ENCODE measurements around the gene NFE2L1. TPM values are rescaled to one million over a fixed set of nuclear protein-coding genes. Genes with fewer than 3 reads are reported as not detected.
"Not testable (repeated sequence)": the region's sequence is repeated elsewhere in the genome, so short reads cannot be mapped to it uniquely, and the experiment has no call there.

NFE2L1 gene
- polyA plus RNA-seq, 3 donors from 2014 or later: 5.9 to 18.4 (median 7.1) TPM

- peaks cover 3 to 26% (median 5%) of the 10 kb centered on the region in 3 donors for H3K36me3 Mint-ChIP-seq
- H3K27ac Mint-ChIP-seq: no peak overlapping the region
- no peak for DNase-seq
- no peaks in the 10 kb centered on the region for H3K27me3 Mint-ChIP-seq (ENCODE audit: low read depth in 3 of 3)
- H3K4me3 Mint-ChIP-seq: no peak overlapping the region
- no peaks in the 10 kb centered on the region for H3K9me3 Mint-ChIP-seq
- H3K4me1 Mint-ChIP-seq: no peaks in the 10 kb centered on the region
These were observed 23.5 kb downstream of the NFE2L1 start for GRCh38 chr17:48071654-48072053.

GRCh38 chr17:48072811-48073210 is 24.7 kb downstream of the NFE2L1 start:
- not testable (repeated sequence) for H3K9me3 Mint-ChIP-seq; DNase-seq; H3K4me1 Mint-ChIP-seq; H3K4me3 Mint-ChIP-seq; H3K27ac Mint-ChIP-seq; H3K27me3 Mint-ChIP-seq (ENCODE audit: low read depth in 3 of 3)
- H3K36me3 Mint-ChIP-seq: peaks cover 3 to 21% (median 5%) of the 10 kb centered on the region in 3 donors

- H3K4me1 Mint-ChIP-seq; H3K4me3 Mint-ChIP-seq; H3K27ac Mint-ChIP-seq; H3K9me3 Mint-ChIP-seq; H3K27me3 Mint-ChIP-seq (ENCODE audit: low read depth in 3 of 3); DNase-seq: not testable (repeated sequence)
- H3K36me3 Mint-ChIP-seq: peaks cover 3 to 16% (median 5%) of the 10 kb centered on the region in 3 donors
These were observed 25.5 kb downstream of the NFE2L1 start for GRCh38 chr17:48073566-48074094.

- no peak overlapping the region for H3K27ac Mint-ChIP-seq
- H3K4me3 Mint-ChIP-seq: no peak overlapping the region
- peaks cover 3 to 14% (median 5%) of the 10 kb centered on the region in 3 donors for H3K36me3 Mint-ChIP-seq
These were observed 26.3 kb downstream of the NFE2L1 start for GRCh38 chr17:48074322-48075081.

GRCh38 chr17:48077152-48077551 is 29.0 kb downstream of the NFE2L1 start:
- not testable (repeated sequence) for H3K27me3 Mint-ChIP-seq (ENCODE audit: low read depth in 3 of 3); H3K4me1 Mint-ChIP-seq; H3K9me3 Mint-ChIP-seq; DNase-seq; H3K4me3 Mint-ChIP-seq; H3K27ac Mint-ChIP-seq
- H3K36me3 Mint-ChIP-seq: peaks cover 3 to 10% (median 5%) of the 10 kb centered on the region in 3 donors

More at GRCh38 chr17:48074322-48075081, 26.3 kb downstream of the NFE2L1 start:
- Mint-ChIP-seq H3K9me3 (no peaks in the 10 kb centered on the region), H3K27me3 (ENCODE audit: low read depth in 3 of 3) (no peaks in the 10 kb centered on the region), H3K4me1 (no peaks in the 10 kb centered on the region)
- peak; percentile 62 to 71 (median 67) for DNase-seq

GRCh38 chr17:48081858-48082257 is 33.7 kb downstream of the NFE2L1 start:
- H3K9me3 Mint-ChIP-seq: no peaks in the 10 kb centered on the region
- peaks cover 0 to 1% (median 0%) of the 10 kb centered on the region in 3 donors for H3K27me3 Mint-ChIP-seq (ENCODE audit: low read depth in 3 of 3)
- H3K4me3 Mint-ChIP-seq: no peak overlapping the region
- no peaks in the 10 kb centered on the region for H3K36me3 Mint-ChIP-seq
- peaks cover 0 to 1% of the 10 kb centered on the region in 2 donors for H3K4me1 Mint-ChIP-seq
- H3K27ac Mint-ChIP-seq: no peak overlapping the region
- no peak for DNase-seq

- Mint-ChIP-seq H3K27ac (no peak overlapping the region), H3K4me1 (peaks cover 3 to 4% of the 10 kb centered on the region in 2 donors), H3K4me3 (no peak overlapping the region), H3K36me3 (no peaks in the 10 kb centered on the region), H3K27me3 (ENCODE audit: low read depth in 3 of 3) (peaks cover 0 to 1% (median 0%) of the 10 kb centered on the region in 3 donors), H3K9me3 (no peaks in the 10 kb centered on the region)
- DNase-seq: no peak
These were observed 36.8 kb downstream of the NFE2L1 start for GRCh38 chr17:48084932-48085331.

GRCh38 chr17:48093341-48094045 is 45.3 kb downstream of the NFE2L1 start:
- Mint-ChIP-seq H3K36me3 (peaks cover 0 to 5% (median 0%) of the 10 kb centered on the region in 3 donors), H3K4me3 (no peak overlapping the region), H3K4me1 (peaks cover 7 to 18% of the 10 kb centered on the region in 2 donors), H3K27ac (peak overlapping the region in 1 of 6 donors; percentile 46), H3K9me3 (no peaks in the 10 kb centered on the region), H3K27me3 (ENCODE audit: low read depth in 3 of 3) (no peaks in the 10 kb centered on the region)
- DNase-seq: no peak

- H3K4me1 Mint-ChIP-seq: peaks cover 7 to 18% of the 10 kb centered on the region in 2 donors
- H3K27ac Mint-ChIP-seq: no peak overlapping the region
- H3K36me3 Mint-ChIP-seq: peaks cover 0 to 5% (median 0%) of the 10 kb centered on the region in 3 donors
- no peaks in the 10 kb centered on the region for H3K9me3 Mint-ChIP-seq
- H3K4me3 Mint-ChIP-seq: no peak overlapping the region
- no peak for DNase-seq
- peaks cover 0 to 4% (median 1%) of the 10 kb centered on the region in 3 donors for H3K27me3 Mint-ChIP-seq (ENCODE audit: low read depth in 3 of 3)
These were observed 47.5 kb downstream of the NFE2L1 start for GRCh38 chr17:48095611-48096010.

- DNase-seq: no peak
- peaks cover 0 to 4% (median 0%) of the 10 kb centered on the region in 6 donors for H3K9me3 Mint-ChIP-seq
- H3K4me1 Mint-ChIP-seq: peaks cover 43 to 53% of the 10 kb centered on the region in 2 donors
These were observed 52.0 kb downstream of the NFE2L1 start for GRCh38 chr17:48100160-48100559.

GRCh38 chr17:48100591-48101011 is 52.4 kb downstream of the NFE2L1 start:
- DNase-seq: no peak
- Mint-ChIP-seq H3K27me3 (ENCODE audit: low read depth in 3 of 3) (peaks cover 7 to 20% (median 8%) of the 10 kb centered on the region in 3 donors), H3K36me3 (no peaks in the 10 kb centered on the region)

More at GRCh38 chr17:48100160-48100559, 52.0 kb downstream of the NFE2L1 start:
- H3K4me3 Mint-ChIP-seq: peak overlapping the region; percentile 2 to 91 (median 89)
- no peaks in the 10 kb centered on the region for H3K36me3 Mint-ChIP-seq
- peak overlapping the region in 4 of 6 donors; percentile 1 to 86 (median 62) for H3K27ac Mint-ChIP-seq
- peaks cover 7 to 20% (median 8%) of the 10 kb centered on the region in 3 donors for H3K27me3 Mint-ChIP-seq (ENCODE audit: low read depth in 3 of 3)

GRCh38 chr17:48101012-48101720 is 53.0 kb downstream of the NFE2L1 start, which contains the start of gene CBX1:
Gene CBX1, minus strand, starts transcription at chr17:48101478. Its CDS starts 24,474 bp downstream, at chr17:48077004.
- peaks cover 7 to 20% (median 8%) of the 10 kb centered on the region in 3 donors for H3K27me3 Mint-ChIP-seq (ENCODE audit: low read depth in 3 of 3)
- peak; percentile 91 to 92 (median 91) for DNase-seq
- H3K9me3 Mint-ChIP-seq: peaks cover 0 to 4% (median 0%) of the 10 kb centered on the region in 6 donors
- H3K36me3 Mint-ChIP-seq: no peaks in the 10 kb centered on the region
- peak within 1 kb of the TSS; percentile 88 to 91 (median 89) for H3K4me3 Mint-ChIP-seq
- peaks cover 43 to 53% of the 10 kb centered on the region in 2 donors for H3K4me1 Mint-ChIP-seq
- peak within 1 kb of the TSS; percentile 31 to 86 (median 80) for H3K27ac Mint-ChIP-seq

More at GRCh38 chr17:48100591-48101011, 52.4 kb downstream of the NFE2L1 start:
- peaks cover 0 to 4% (median 0%) of the 10 kb centered on the region in 6 donors for H3K9me3 Mint-ChIP-seq
- H3K4me1 Mint-ChIP-seq: peaks cover 43 to 53% of the 10 kb centered on the region in 2 donors
- peak overlapping the region in 5 of 6 donors; percentile 57 to 86 (median 77) for H3K27ac Mint-ChIP-seq
- H3K4me3 Mint-ChIP-seq: peak overlapping the region; percentile 88 to 91 (median 89)
